NCI-H187 treated with DMSO at 0.1 percent for 48 hours (cell line): ENCODE results near the gene DNAH11.
"Not testable (repeated sequence)": the region's sequence is repeated elsewhere in the genome, so short reads cannot be mapped to it uniquely, and the experiment has no call there.

Experiments used
- DNase-seq: peaks from one replicate; lab custom pipeline; 2025; lab: John Stamatoyannopoulos, UW

Gene DNAH11

DNA sequence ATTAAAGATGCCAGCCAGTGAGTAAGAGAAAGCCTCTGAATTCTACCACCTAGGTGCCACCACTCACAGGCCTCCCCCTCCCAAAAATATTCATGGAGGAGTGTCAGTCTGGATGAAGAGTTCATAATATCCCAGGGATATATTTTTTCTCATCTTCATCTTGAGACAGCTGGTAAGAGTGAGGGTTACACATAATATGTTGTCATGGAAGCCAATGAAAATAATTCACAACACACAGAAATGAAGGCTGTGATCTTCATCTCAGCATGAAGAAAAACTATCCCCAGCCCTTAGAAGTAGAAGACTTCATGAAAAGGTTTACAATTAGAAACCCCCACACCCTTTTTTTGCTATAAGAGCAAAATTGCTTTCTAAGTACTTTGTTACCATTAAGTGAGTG is 175.6 kb downstream of the DNAH11 start:
- DNase-seq = no peak

DNA sequence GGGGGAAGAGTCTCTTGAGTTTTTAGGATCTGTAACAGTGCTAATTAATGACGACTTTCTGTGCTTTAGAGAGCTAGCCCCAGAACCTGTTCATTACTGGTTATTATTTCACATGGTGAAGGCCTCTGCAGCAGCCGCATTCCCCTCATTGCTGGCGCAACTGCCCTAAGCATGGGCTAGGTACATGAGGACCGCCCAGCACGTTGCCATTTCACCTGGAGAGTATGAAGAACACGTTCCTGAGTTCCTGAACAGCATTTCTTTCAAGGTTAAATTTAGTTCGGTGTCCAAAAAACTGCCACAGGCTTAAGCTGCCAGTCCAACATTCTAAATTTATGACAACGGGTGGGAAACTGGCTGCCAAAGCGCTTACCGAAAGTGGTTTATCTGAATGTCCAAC is 177.0 kb downstream of the DNAH11 start:
- no peak for DNase-seq

DNA sequence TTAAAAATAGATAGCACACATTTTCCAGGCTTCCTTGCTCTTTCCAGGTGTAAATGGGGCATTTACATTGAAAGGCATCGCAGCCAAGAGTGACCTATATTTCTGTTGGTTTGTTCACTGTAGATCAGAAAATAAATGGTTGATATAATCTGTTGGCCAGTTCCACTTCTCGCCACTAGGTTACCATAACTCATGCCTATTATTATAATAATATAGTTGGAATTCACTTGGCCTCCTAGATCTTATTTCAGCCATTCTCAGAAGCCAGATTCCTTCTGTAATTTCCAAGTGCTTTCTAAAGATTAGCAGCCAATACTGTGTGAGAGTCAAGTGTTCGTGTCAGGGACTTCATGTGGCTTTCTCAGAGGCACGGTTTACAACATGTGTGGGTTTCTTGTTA is 179.5 kb downstream of the DNAH11 start:
- no peak for DNase-seq

DNA sequence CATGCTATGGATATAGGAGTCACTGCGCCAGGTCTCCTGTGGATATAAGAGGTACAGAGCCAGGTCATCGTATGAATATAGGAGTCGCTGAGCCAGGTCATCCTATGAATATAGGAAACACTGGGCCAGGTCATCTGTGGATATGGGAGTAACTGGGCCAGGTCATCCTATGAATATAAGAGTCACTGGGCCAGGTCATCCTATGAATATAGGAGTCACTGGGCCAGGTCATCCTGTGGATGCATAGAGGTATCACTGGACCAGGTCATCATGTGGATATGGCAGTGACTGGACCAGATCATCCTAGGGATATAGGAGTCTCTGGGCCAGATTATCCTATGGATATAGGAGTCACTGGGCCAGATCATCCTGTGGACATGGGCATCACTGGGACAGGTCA is 181.7 kb downstream of the DNAH11 start:
- no peak for DNase-seq

DNA sequence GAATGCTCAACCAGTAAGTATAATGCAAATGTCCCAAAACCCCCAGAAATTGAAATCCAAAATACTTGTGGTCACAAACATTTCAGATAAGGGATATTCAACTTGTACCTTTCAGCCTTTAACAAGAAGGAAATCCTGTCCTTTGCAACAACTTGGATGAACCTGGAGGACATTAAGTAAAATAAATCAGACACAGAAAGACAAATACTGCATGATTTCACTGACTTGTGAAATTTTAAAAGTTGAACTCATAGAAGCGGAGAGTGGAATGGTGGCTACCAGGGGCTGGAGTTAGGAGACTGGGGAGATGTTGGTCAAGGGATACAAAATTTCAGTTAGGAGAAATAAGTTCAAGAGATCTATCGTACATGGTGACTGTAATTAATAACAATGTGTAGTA is 187.6 kb downstream of the DNAH11 start:
- DNase-seq = no peak

DNA sequence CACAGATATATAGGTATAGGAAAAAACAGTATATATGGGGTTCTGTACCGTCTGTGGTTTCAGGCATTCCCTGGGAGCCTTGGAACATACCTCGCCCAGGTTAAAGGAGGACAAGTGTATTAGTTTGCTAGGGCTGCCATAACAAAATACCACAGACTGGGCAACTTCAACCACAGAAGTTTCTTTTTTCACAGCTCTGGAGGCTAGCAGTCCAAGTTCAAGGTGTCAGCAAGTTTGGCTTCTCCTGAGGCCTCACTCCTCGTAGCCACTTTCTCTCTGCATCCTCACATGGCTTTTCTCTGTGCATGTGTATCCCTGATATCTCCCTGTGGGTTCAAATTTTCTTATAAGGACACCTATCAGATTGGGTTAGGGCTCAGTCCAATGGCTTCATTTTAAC is 189.1 kb downstream of the DNAH11 start:
- DNase-seq = no peak

DNA sequence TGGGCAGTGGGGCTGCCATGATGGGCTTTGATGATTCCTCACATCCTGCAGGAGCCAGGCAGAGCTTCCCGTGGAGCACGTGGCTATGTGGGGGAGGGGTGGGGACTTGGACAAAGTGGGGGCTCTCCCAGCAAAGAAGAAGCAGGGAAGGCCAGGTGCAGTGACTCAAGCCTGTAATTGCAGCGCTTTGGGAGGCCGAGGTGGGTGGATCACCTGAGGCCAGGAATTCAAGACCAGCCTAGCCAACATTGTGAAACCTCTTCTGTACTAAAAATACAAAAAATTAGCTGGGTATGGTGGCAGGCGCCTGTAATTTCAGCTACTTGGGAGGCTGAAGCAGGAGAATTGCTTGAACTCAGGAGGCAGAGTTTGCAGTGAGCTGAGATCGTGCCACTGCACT is 190.1 kb downstream of the DNAH11 start:
- not testable (repeated sequence) for DNase-seq

DNA sequence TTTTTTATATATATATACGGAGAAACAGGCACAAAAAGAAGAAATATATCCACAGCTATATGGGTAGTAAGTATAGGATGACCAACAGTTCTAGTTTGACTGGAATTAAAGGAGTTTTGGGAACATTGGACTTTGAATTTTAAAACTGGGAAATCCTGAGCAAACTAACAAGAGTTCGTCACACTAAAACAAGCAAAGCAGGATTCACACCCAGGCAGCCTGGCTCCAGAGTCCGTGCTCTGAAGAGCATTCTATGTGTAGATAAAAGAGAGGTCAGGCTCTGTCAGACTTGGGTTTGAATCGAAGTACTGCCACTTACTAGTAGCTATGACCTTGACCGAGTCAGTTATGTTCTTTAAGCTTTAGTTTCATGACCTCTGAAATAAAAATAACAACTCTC is 191.0 kb downstream of the DNAH11 start:
- DNase-seq = no peak

DNA sequence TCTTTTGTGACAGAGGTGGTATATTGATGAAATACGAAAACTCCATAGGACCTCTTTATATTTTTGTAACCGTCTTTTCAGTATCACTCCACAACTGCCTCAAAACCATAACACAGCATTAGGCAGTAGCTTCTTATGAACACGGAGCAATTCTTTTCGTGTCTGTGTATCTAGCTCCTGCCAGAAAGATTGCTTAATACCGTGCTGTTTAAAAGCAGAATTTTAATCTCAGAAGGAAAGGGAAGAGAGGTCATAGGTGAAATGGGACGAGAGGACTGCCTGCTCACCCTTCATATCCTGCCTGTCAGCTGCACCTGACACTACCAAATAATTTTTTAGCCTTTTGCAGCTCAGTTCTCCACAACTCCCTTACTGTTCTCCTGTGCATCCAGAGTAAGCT is 200.7 kb downstream of the DNAH11 start:
- DNase-seq = no peak

DNA sequence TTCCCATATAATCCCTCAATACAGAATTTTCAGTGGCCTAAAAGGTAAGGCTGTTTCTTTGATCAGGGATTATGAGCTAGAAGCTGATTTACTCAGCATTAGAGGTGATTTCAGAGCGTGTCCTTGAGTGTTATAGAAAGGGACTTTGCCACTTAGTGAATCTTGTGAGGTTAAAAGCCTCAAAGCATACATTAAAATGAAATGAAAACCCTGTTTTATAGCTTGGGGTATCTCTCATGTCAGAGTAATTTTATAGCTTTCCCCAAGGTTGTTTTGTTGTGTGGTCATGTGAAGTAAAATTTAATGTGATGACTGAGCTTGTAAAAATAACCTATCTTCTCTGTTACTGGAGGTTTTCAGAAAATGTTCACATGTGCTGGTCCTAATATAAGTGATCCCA is 204.1 kb downstream of the DNAH11 start:
- DNase-seq = no peak

DNA sequence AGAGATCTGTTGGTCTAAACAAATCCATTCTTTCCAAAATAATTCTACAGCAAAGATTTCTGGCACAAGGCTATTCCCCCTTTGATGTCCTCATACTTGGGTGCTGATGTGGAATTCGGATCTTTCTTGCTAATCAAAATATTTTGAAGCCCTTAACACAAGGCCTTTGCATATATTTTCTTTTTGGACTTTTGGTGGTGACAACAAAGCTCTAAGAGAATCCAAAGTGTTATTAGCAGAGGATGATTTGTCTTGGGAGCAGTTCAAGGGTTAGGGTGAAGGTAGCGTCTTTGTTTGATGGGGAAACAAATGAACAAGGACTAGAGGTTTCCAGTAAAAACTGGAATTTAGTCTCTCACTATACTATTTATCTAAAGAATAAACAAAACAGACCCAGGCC is 205.0 kb downstream of the DNAH11 start:
- no peak for DNase-seq

DNA sequence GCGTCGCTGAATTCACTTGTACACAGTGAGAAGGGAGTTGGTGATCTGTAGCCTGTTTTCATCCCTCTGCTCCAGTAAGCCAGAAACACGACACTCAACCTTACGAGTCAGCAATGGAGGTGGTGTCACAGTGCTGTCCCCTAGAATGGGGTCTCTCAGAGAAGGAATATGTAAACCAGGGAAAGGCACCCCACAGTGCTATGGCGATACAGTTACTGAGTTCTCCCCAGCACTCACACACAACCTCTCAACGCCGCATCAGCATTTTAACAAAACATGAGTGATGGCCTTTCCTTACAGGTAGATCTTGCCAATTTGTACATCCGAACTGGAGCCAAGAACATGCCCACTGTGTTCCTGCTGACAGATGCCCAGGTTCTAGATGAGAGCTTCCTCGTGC is 206.5 kb downstream of the DNAH11 start:
- DNase-seq = no peak

DNA sequence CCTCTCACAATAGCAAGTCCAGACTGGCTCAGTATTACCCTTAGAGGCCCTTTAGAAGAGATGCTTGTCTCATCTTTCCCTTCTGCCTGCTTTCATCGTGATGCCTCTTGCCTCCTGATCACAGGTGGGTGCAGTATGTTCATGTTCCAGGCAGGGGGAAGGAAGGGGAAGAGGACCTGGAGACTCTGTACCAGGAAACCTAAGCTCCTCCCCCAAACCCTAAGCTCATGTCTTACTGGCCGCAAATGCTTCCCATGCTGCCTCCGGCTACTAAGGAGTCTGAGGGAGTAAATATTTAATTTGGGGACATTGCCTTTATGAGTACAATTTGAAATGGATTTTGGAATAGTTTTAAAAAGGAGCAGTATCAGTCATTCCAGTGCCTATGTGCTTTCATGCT is 210.2 kb downstream of the DNAH11 start:
- DNase-seq = no peak

DNA sequence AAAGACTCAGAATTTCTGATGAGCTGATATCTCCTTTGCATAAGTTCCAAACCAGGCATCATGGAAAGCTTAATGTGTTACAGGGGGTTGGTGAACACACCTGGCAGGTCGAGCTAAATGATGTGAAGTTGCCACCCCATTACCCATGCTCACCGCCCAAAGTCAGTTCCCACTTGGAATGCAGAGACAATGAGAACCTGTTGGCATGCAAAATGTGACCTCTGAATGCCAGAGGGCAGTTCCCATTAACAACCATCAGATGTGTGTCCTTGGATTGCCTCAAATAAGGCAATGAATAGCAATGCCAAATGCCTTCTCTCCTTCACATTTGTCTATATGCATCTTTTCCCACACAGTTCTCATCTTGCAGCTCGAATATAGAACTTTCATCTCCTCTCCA is 212.1 kb downstream of the DNAH11 start:
- no peak for DNase-seq

DNA sequence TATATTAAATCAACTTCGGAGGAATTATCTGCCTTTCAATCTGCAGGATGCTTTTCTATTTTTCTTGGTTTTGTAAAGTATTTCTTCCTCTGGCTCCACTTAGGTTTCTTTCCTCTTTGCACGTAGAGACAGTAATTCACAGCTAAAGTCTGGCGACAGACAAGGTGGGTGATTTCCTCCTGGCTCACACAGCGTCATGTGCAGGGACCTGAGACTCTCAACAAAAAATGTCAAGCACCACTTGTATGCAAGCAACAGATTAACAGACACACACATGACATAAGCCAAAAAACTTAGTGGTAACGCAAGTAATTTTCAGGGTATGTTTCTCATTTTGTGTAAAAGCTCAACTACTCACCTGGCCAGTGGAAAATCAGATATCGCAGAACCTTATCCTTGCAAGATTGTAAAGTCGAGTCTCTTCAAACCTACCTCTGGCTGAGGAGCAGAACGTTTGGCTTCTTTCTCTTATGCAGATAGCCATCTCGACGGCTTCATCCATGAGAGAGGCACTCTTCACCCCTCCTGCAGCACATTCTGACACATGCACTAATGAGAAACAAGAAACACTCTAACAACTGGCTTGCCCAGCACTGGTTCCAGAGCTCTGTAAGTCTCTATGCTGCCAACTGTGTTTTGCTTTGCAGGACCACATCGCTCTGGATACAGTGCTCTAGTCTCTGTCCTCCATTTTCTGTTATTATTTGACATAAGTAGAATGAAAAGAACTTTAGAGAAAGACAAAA is 214.9 kb downstream of the DNAH11 start:
- no peak for DNase-seq

DNA sequence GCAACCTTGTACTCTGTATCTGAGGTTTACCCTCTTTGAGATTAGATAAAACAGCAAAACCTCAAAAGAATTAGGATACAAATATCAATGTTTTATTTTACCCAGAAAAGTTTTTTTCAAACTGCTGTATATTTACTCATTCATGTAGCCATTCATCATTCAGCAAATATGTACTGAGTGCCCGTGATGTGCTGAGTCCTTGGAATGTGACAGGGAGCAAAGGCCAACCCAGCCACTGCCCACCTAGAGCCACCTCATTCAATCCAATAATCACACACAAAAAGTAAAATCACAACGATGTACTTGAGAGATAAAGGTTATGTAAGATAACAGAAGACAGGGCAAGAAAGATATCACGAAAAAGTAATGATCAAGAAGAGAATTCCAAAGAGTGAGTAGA is 215.4 kb downstream of the DNAH11 start:
- no peak for DNase-seq

DNA sequence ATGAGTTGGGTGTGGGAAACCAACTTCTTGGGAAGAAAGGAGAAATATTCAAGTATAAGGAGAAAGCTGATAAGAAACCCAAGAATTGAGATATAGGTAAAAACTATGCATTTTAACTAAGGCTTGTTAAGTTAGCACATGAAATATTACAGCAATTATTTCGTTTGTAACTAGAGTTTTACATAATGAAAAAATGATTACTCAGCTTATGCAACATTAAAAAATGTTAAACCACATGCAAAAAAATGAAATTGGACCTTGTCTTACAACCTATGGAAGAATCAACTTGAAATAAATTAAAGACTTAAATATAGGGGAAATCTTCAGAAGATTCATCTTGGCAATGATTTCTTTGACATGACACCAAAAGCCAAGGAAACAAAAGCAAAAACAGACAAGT is 219.6 kb downstream of the DNAH11 start:
- DNase-seq = no peak

DNA sequence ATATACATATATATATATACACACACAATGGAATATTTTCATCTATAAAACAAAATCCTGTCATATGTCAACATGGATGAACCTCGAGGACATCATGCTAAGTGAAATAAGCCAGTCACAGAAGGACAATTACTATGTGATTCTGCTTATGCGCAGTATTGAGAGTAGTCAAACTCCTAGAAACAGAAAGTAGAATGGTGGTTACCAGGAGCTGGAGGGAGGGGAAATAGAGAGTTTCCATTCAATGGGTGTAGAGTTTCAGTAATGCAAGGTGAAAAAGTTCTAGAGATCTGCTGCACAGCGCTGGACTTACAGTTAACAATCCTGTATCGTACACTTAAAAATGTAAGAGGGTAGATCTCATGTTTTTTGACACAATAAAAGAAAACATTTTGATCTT is 221.0 kb downstream of the DNAH11 start:
- no peak for DNase-seq

DNA sequence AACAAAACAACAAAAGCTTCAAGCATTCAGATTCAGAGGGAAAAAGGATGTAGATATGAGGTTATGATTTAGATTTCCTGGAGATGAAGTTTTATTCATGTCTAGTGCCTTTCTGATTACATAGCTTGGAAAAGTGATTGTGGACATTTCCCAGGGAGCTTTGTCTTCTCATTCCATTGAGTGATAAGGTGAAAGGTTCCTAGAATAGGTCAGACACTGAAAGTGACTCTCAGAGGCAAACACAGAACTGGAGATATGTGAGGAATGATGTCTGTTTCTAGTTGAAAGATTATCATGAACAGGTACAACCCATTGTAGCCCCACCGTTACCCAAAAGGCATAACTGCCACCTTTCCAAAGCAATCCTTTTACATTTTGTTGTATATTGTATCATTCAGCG is 223.4 kb downstream of the DNAH11 start:
- DNase-seq = no peak

DNA sequence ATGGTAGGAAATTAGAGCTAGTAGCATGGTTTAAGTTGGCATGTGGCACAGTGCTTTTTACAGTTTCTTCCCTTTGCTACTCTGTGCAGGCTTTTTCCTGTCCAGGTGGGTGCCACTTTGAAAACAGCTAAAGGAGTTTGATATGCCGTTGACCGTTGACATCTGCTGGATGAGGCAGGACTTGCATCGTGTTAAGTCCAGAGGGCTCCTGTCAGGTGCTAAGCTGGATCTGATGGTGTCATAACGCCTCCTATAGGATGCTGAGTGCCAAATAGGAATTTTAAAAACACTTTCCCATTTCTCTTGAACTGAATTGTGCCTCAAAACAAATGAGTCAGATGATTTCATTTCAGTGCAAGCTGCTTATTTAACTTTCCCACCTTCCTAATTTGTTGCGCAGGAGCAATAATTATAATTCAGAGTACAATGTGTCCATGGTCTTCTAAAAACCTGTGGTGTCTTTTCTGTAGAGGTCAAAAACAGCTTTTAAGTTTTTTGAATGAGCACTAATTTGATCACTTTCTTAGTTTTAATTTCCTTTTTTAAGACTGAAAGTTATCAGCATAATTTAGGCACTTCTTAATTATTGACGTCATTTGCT is 224.6 kb downstream of the DNAH11 start:
- no peak for DNase-seq

DNA sequence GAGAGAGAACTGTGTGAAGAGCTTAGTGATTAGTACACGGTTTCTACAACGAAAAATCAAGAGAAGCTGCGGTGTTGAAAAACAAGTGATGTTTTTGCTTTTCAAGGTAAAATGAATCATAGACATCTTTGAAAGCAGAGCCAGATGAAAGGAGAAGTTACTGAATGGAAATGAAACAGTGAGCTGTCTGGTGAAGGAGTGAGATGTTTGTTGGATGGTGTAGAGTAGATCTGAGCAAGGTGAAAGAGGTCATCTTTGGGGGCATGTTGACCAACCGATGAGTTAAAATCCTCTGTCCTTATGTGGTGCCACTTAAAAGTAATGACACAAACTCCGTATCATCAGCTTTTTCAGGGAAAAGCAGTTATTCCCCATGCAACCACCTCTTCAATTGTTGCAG is 225.4 kb downstream of the DNAH11 start:
- no peak for DNase-seq

DNA sequence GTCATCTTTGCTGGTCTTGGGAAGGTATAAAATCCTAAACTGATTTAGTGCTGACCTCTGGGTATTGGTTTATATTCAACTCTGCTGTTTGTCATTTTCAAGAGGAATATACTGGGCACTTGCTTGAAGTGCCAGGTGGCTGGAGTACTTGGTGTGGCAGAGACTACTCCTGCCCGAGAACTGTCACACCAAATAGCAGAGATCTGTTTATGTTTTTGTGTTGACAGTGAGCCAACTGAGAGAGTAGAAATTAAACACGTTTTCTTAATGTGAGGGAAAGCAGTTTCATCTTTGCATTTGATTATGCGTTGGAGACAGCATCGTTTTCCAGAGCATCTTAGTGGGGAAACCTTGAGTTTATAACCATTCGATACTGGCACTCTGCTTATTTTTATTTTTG is 228.4 kb downstream of the DNAH11 start:
- no peak for DNase-seq

DNA sequence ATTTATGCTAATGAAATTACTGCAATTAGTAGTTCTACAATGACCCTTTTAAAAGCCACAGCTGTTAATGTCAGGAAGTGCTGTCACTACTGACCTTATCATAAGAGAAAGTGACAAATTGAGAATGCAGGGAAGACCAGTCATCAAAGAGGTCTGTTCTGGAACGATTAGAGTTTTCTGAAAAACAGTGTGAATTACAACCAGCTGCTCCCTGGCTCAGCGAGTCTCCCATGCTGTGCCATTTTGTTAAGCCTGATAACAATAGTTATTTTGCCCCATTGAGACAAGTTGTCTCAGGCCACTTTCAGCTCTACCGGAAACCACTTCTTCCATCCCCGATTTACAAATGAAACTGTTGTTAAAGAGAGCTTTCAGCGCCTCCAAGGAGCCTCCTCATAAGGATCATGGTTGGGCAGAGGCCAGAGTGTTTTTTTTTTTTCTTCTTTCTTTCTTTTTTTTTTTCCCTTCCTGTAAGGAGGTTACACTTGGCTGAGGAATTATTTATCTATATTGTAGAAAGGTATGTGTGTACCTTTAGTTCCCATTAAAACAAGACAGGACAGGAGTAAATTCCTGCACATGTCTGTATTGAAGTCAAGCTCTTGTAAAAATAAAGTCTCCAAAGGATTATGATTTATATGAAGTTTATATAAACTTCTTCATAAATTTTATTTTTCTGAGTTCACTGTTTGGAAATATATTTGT is 229.2 kb downstream of the DNAH11 start:
- DNase-seq = no peak

DNA sequence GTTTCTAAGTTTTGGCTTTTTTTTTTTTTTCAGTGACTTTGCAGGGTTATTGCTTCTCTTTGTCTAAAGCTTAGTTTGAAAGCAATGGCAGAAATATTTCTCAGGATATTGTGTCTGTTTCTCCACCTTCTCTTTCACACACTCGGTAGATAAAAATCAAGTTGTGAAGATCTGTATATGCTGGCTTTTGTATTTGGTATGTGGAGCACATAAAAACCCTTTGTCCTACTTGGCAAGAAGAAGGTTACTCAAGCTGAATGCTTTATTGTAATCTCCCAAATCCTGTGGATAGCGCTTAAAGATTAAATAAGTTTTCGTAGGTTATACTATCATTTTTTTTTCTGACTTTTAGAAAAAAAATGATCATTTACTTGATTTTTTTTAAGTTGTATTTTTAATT is 230.5 kb downstream of the DNAH11 start:
- no peak for DNase-seq
